Retinal pigment epithelial cell (primary cell): Measurements from ENCODE around the gene HS2ST1.

Experiments used
- DNase-seq: peaks from one replicate; pipeline ENCODE4 v3.0.0-alpha.2; 2010; ENCODE audit warnings: low read depth
- H3K4me3 ChIP-seq: 2 replicates; pipeline ENCODE4 v1.5.1; 2011; ENCODE audit warnings: mild to moderate bottlenecking, low read length, control low read depth, moderate library complexity
- CTCF ChIP-seq: conservative IDR thresholded peaks from 2 replicates; pipeline ENCODE4 v1.5.1; 2011; ENCODE audit warnings: low read depth, low read length, control low read depth, inconsistent platforms

HS2ST1 gene

GRCh38 chr1:87091425-87091824 is 177.0 kb downstream of the HS2ST1 start:
- DNase-seq: no peak
- no peak overlapping the region for H3K4me3 ChIP-seq
- no peak for TF ChIP-seq CTCF

GRCh38 chr1:87092846-87093245 is 178.4 kb downstream of the HS2ST1 start:
- TF ChIP-seq CTCF: no peak
- no peak overlapping the region for H3K4me3 ChIP-seq
- no peak for DNase-seq

- DNase-seq: no peak
- H3K4me3 ChIP-seq: no peak overlapping the region
- no peak for TF ChIP-seq CTCF
These were observed 178.9 kb downstream of the HS2ST1 start for GRCh38 chr1:87093286-87093685.

GRCh38 chr1:87094238-87094637 is 179.8 kb downstream of the HS2ST1 start:
- no peak for TF ChIP-seq CTCF
- DNase-seq: no peak
- no peak overlapping the region for H3K4me3 ChIP-seq

- no peak for TF ChIP-seq CTCF
- H3K4me3 ChIP-seq: no peak overlapping the region
These were observed 185.8 kb downstream of the HS2ST1 start for GRCh38 chr1:87100271-87100670.

GRCh38 chr1:87103074-87103473 is 188.6 kb downstream of the HS2ST1 start:
- DNase-seq: no peak
- TF ChIP-seq CTCF: no peak
- no peak overlapping the region for H3K4me3 ChIP-seq

More at GRCh38 chr1:87100271-87100670, 185.8 kb downstream of the HS2ST1 start:
- DNase-seq: no peak

GRCh38 chr1:87104140-87104539 is 189.7 kb downstream of the HS2ST1 start:
- TF ChIP-seq CTCF: no peak
- H3K4me3 ChIP-seq: no peak overlapping the region
- DNase-seq: no peak
